K562 (cell line): ENCODE data around the gene SRD5A1. TPM values are rescaled to one million over a fixed set of nuclear protein-coding genes. Genes with fewer than 3 reads are reported as not detected.
A peak's percentile ranks its signal among the peaks of the same experiment; 100 is the strongest.

Source experiments
- CLOCK ChIP-seq: fragments of 250-450 bp; sonication (Bioruptor Pico); IDR thresholded peaks from 2 replicates; pipeline ENCODE4 v1.4.0; 2020; ENCODE audit warnings: mild to moderate bottlenecking, moderate library complexity, borderline replicate concordance
- ERF ChIP-seq: fragments of 450-650 bp; formaldehyde crosslinking; IDR thresholded peaks from 2 replicates; pipeline ENCODE4 v1.4.0; 2020; ENCODE audit warnings: mild to moderate bottlenecking, mixed read lengths
- KDM4B ChIP-seq, 2 experiments: fragments of 450-650 bp in 1 of 2; sonication (generic) in 1 of 2; IDR thresholded peaks; 2 replicates each; pipeline ENCODE4 v1.6.1; 2016 to 2017; ENCODE audit warnings: borderline replicate concordance in 2 of 2, antibody characterized with exemption in 1 of 2, low read depth in 1 of 2, mild to moderate bottlenecking in 1 of 2
- RBM25 ChIP-seq: fragments of 200-400 bp; formaldehyde crosslinking; IDR thresholded peaks from 2 replicates; pipeline ENCODE4 v1.6.1; 2018; ENCODE audit warnings: low read length, low read depth, moderate library complexity; ENCODE audit not compliant: severe bottlenecking
- REST ChIP-seq, 2 experiments: fragments of 450-650 bp; formaldehyde crosslinking in 1 of 2; IDR thresholded peaks; 2 replicates each; pipeline versions ENCODE4 v1.4.0 to v1.6.1; 2014 to 2020; ENCODE audit warnings: mild to moderate bottlenecking in 2 of 2, borderline replicate concordance in 1 of 2, low read depth in 1 of 2
- THAP7 ChIP-seq: fragments of 250-450 bp; sonication (Bioruptor Pico); IDR thresholded peaks from 2 replicates; pipeline ENCODE4 v1.5.0; 2021
- TRIM28 ChIP-seq: fragments of 450-650 bp; IDR thresholded peaks from 2 replicates; pipeline ENCODE4 v1.6.1; 2017
- ZNF311 ChIP-seq: fragments of 250-450 bp; sonication (Bioruptor Pico); IDR thresholded peaks from 2 replicates; pipeline ENCODE4 v1.4.0; 2020; ENCODE audit warnings: mild to moderate bottlenecking, moderate library complexity
- polyA plus RNA-seq, 8 experiments: library from polyadenylated mRNA; depleted of rRNA in 4 of 8; stranded (reverse) in 5 of 8; unstranded in 3 of 8; fragments of >200 nt; fragmentation: Nextera tagmentation in 2 of 8; fragmentation: Illumina TruSeq in 1 of 8; extraction: Ambion mirVana in 2 of 8; extraction: Trizol in 1 of 8; gene quantifications; 2 replicates each; pipeline versions ENCODE4 v1.2.1 to v1.2.3, GENCODE V29; 2011 to 2014; ENCODE audit warnings: inconsistent platforms in 1 of 8, missing spikeins in 1 of 8
- total RNA-seq, 7 experiments: library from RNA; depleted of rRNA in 6 of 7; stranded (reverse); fragments of >200 nt in 6 of 7; fragmentation: Illumina TruSeq in 2 of 7; extraction: Trizol in 2 of 7; gene quantifications; 2 replicates each; pipeline versions ENCODE4 v1.2.1 to v1.2.3, GENCODE V29; 2011 to 2021; ENCODE audit warnings: low replicate concordance in 1 of 7

Gene SRD5A1
- total and polyA plus RNA-seq, 9 of the 15 experiments (the other 6 are each of a cell fraction or from before 2014, with no cell fraction given): 1.3 to 22.6 (median 8.1) TPM

- peak; percentile 19; the same call in 1 of the 2 replicates for TF ChIP-seq THAP7 (CRISPR knock-in tag)
- TF ChIP-seq RBM25: no peak
- TF ChIP-seq ZNF311 (CRISPR knock-in tag): no peak
- TF ChIP-seq TRIM28: no peak; the same call in 1 of the 2 replicates
- peak; percentile 61 for TF ChIP-seq REST (IDR thresholded peaks at IDR 0.05; ENCODE audit: borderline replicate concordance)
- TF ChIP-seq REST (CRISPR knock-in tag; IDR thresholded peaks at IDR 0.05; ENCODE audit: low read depth): peak; percentile 87
- 0 out of 2 replicates have a peak, but pooled peaks have one; percentile 43 for TF ChIP-seq ERF (CRISPR knock-in tag)
- TF ChIP-seq CLOCK (CRISPR knock-in tag): no peak
- TF ChIP-seq KDM4B (IDR thresholded peaks at IDR 0.05; ENCODE audit: borderline replicate concordance in 2 of 2, low read depth in 1 of 2): 0 out of 4 replicates have a peak, but pooled peaks of 1 of the 2 experiments have one; percentile 38
Measured at GRCh38 chr5:6712577-6713273, 79.5 kb downstream of the SRD5A1 start (continued).
